NCI-H2107 treated with DMSO at 0.1 percent for 48 hours (cell line): Measurements from ENCODE around the gene ETV1.
A peak's percentile ranks its signal among the peaks of the same experiment; 100 is the strongest.

ENCODE experiments used
- DNase-seq: peaks from one replicate; lab custom pipeline; 2025; ENCODE audit not compliant: unreplicated experiment; lab: John Stamatoyannopoulos, UW

ETV1 gene

GRCh38 chr7:13989126-13989948 is at the start of gene ETV1:
Gene ETV1 (minus strand): TSS chr7:13989666. CDS start chr7:13989052, 614 bp downstream.
- DNase-seq, result peak; percentile 70

GRCh38 chr7:14024406-14024805 is 34.9 kb upstream of the ETV1 start:
- no peak for DNase-seq

GRCh38 chr7:14023838-14024237 is 34.4 kb upstream of the ETV1 start:
- DNase-seq, result no peak

GRCh38 chr7:14023342-14023741 is 33.9 kb upstream of the ETV1 start:
- no peak for DNase-seq

- no peak for DNase-seq
Measured at GRCh38 chr7:14021069-14021468, 31.6 kb upstream of the ETV1 start.

- no peak for DNase-seq
Measured at GRCh38 chr7:14020339-14020900, 31.0 kb upstream of the ETV1 start.

GRCh38 chr7:14018751-14019150 is 29.3 kb upstream of the ETV1 start:
- DNase-seq, result no peak

- no peak for DNase-seq
Measured at GRCh38 chr7:14016950-14017349, 27.5 kb upstream of the ETV1 start.

GRCh38 chr7:14013898-14014297 is 24.4 kb upstream of the ETV1 start:
- no peak for DNase-seq

GRCh38 chr7:14009453-14010418 is 20.3 kb upstream of the ETV1 start:
- no peak for DNase-seq

- no peak for DNase-seq
Measured at GRCh38 chr7:14001139-14001538, 11.7 kb upstream of the ETV1 start.

GRCh38 chr7:14000247-14000646 is 10.8 kb upstream of the ETV1 start:
- no peak for DNase-seq

GRCh38 chr7:13998866-13999265 is 9.4 kb upstream of the ETV1 start:
- DNase-seq, result no peak

- no peak for DNase-seq
Measured at GRCh38 chr7:13992596-13992964, 3.1 kb upstream of the ETV1 start.

- no peak for DNase-seq
Measured at GRCh38 chr7:13991791-13992595, 2.5 kb upstream of the ETV1 start.

GRCh38 chr7:13990984-13991790 is 1.7 kb upstream of the ETV1 start:
- DNase-seq, result peak; percentile 98

- DNase-seq, result peak; percentile 93
Measured at GRCh38 chr7:13990319-13990983, 985 bp upstream of the ETV1 start.

GRCh38 chr7:13989949-13990305 is 461 bp upstream of the ETV1 start:
- peak; percentile 61 for DNase-seq

GRCh38 chr7:13988731-13989125 is 738 bp downstream of the ETV1 start:
- DNase-seq, result no peak
